Small intestine (tissue), 7 donors: ENCODE data around the gene SNX30. TPM values are rescaled to one million over a fixed set of nuclear protein-coding genes. Genes with fewer than 3 reads are reported as not detected.

Source experiments
- DNase-seq, 2 donors: peaks; one replicate each; pipeline versions ENCODE4 v3.0.0 to v3.0.0-alpha.2; 2013
- FAIRE-seq: peaks from 2 replicates; lab custom pipeline; 2012; peaks lifted over from hg19 to GRCh38; lab: Jason Lieb, UNC
- H3K27ac ChIP-seq, 3 donors: one replicate each; pipeline ENCODE4 v1.5.1; 2013; ENCODE audit warnings: low read length in 2 of 3, mild to moderate bottlenecking in 2 of 3, control low read depth in 1 of 3, inconsistent platforms in 1 of 3, low read depth in 1 of 3, moderate library complexity in 1 of 3
- H3K27me3 ChIP-seq, 3 donors: one replicate each; pipeline ENCODE4 v1.6.1; 2013; ENCODE audit warnings: low read length in 3 of 3, inconsistent platforms in 1 of 3; ENCODE audit not compliant: control insufficient read depth in 3 of 3, insufficient read depth in 3 of 3
- H3K36me3 ChIP-seq, 3 donors: one replicate each; pipeline ENCODE4 v1.6.1; 2013; ENCODE audit warnings: low read length in 3 of 3, inconsistent platforms in 1 of 3, low read depth in 1 of 3, mild to moderate bottlenecking in 1 of 3, moderate library complexity in 1 of 3; ENCODE audit not compliant: control insufficient read depth in 3 of 3, insufficient read depth in 2 of 3
- H3K4me1 ChIP-seq, 3 donors: one replicate each; pipeline ENCODE4 v1.6.1; 2013; ENCODE audit warnings: low read length in 2 of 3, inconsistent platforms in 1 of 3, low read depth in 1 of 3, mild to moderate bottlenecking in 1 of 3, moderate library complexity in 1 of 3; ENCODE audit not compliant: control insufficient read depth in 3 of 3, insufficient read depth in 2 of 3
- H3K4me3 ChIP-seq, 3 donors: one replicate each; pipeline ENCODE4 v1.5.1; 2013; ENCODE audit warnings: low read length in 3 of 3, control low read depth in 1 of 3, inconsistent platforms in 1 of 3, low read depth in 1 of 3, mild to moderate bottlenecking in 1 of 3, moderate library complexity in 1 of 3
- H3K9me3 ChIP-seq, 2 donors: one replicate each; pipeline ENCODE4 v1.6.1; 2013; ENCODE audit warnings: low read depth in 1 of 2, low read length in 1 of 2; ENCODE audit not compliant: control insufficient read depth in 2 of 2, insufficient read depth in 1 of 2
- WGBS, 3 donors: extraction: QIAGEN DNeasy Blood & Tissue Kit; methylation state at CpG; one replicate each; pipeline ENCODE4 v1.1.7; 2013; 5-methylcytosine and 5-hydroxymethylcytosine counted together
- polyA plus RNA-seq, 4 donors: library from polyadenylated mRNA; stranded (reverse) in 3 of 4; unstranded in 1 of 4; fragments of 200-250 nt in 3 of 4; fragments of 120-200 nt in 1 of 4; gene quantifications; one replicate each; pipeline versions ENCODE4 v1.2.1 to v1.2.3, GENCODE V29; 2013
- donor health status: healthy with polysubstance abuse.
- donor health status: control.
- donor health status: control.
- donor health status: Bipolar disorder and iron deficiency.
- donor health status: healthy.

The SNX30 gene
- polyA plus RNA-seq, 4 donors: 5.1 to 24.9 (median 6.8) TPM

DNA sequence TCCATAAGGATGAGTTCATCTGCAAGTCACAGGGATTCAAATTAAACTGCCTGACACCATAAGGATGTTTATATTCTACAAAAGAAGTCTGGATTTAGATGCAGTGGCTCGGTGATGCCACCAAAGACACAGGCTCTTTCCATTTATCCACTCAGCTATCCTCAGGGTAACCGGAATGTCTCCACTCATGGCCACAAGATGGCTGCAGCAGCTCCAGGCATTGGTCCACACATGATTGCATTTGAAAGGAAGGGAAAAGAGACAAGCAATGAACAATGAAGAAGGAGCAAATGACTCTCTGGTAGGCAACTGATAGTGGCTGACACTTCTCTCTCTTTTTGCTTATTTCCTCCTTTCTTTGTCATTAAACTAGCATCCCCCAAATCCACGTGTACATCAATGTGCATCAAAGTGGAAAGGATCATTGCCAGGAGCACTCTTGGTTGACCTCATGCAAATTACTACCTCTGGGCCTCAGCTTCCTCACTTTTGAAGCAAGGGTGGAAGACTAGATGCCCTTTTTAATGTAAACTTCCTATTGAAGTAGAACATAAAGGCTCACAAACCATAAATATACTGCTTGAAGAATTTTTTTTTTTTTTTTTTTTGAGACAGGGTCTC is 7.2 kb upstream of the SNX30 start:
- H3K4me1 ChIP-seq: peaks cover 0 to 8% (median 0%) of the 10 kb centered on the region in 3 donors
- no peaks in the 10 kb centered on the region for H3K9me3 ChIP-seq
- FAIRE-seq: no peak
- H3K27me3 ChIP-seq: no peaks in the 10 kb centered on the region
- DNase-seq: no peak
- 82 to 92% (median 90%) methylated on average over 3 of the region's 3 CpGs for WGBS, 3 donors
- H3K4me3 ChIP-seq: no peak overlapping the region
- no peak overlapping the region for H3K27ac ChIP-seq
- no peaks in the 10 kb centered on the region for H3K36me3 ChIP-seq

DNA sequence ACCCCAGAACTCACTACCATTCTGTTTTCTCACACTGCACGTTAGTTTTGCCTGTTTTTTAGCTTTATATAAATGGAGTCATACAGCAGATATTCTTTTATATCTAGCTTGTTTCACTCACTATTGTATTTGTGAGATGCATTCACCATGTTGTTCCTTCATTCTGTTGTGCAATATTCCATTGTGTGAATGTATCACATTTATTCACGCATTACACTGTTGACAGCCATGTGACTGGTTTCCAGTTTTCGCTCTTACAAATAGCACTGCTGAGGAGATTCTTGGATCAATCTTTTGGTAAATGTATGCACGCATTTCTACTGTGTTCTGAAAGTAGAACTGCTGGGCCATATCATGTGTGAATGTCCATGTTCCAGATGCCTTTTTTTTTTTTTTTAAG is 6.4 kb upstream of the SNX30 start:
- FAIRE-seq: no peak
- DNase-seq: no peak
- Histone ChIP-seq H3K27ac (no peak overlapping the region), H3K4me1 (peaks cover 0 to 3% (median 0%) of the 10 kb centered on the region in 3 donors), H3K9me3 (no peaks in the 10 kb centered on the region), H3K36me3 (no peaks in the 10 kb centered on the region), H3K27me3 (no peaks in the 10 kb centered on the region), H3K4me3 (no peak overlapping the region)
- 79 to 87% (median 81%) methylated on average over 4 of the region's 4 CpGs for WGBS, 3 donors

- WGBS, 3 donors: 83 to 89% (median 89%) methylated on average over 7 of the region's 7 CpGs
- Histone ChIP-seq H3K9me3 (no peaks in the 10 kb centered on the region), H3K4me3 (no peak overlapping the region), H3K27ac (no peak overlapping the region), H3K36me3 (no peaks in the 10 kb centered on the region), H3K4me1 (peaks cover 0 to 19% (median 2%) of the 10 kb centered on the region in 3 donors), H3K27me3 (no peaks in the 10 kb centered on the region)
- no peak for DNase-seq
- FAIRE-seq: no peak
These were observed 3.5 kb upstream of the SNX30 start for GRCh38 chr9:112747094-112747493.

- Histone ChIP-seq H3K27ac (peak overlapping the region; percentile 47 to 81 (median 78)), H3K27me3 (no peaks in the 10 kb centered on the region), H3K4me3 (peak overlapping the region; percentile 87 to 91 (median 88)), H3K4me1 (peaks cover 6 to 46% (median 13%) of the 10 kb centered on the region in 3 donors), H3K9me3 (no peaks in the 10 kb centered on the region), H3K36me3 (no peaks in the 10 kb centered on the region)
- WGBS, 3 donors: 0 to 1% (median 1%) methylated on average over 5 to 50 of the region's 50 CpGs
- FAIRE-seq: no peak
- DNase-seq: no peak
These were observed 150 bp downstream of the SNX30 start for GRCh38 chr9:112750764-112751055.

DNA sequence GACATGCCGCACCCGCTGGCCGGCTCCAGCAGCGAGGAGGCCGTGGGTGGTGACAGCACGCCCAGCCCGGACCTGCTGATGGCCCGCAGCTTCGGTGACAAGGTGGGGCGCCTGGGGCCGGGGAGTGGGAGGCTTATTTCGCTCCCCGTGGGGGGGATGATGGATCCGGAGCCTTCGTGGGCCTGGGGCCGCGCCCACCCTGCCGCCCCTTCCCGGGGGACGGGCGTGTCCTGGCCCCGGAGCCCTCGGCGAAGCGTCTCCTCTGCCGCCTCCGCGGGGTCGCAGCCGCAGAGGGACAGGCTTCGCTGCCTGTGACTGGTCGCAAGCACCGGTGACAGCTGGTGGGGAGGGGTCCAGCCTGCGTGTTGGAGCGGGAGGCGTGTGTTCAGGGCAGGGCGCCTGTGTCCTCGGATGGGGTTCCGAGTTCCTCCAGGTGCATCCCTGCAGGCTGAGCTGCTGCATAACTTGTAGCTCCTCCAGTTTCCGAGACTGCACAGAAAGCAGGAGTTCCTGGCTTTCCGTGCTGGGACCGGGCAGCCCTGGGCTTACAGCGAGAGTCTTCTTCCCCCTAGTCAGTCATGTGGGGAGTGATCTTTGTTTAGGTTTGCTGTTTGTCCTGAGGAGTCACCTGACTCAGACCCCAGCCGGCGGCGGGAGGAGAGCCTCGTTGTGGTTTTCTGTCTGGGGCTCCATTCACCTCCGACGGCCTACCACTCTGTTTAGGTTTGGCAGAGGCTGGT is 666 bp downstream of the SNX30 start:
- no peak for FAIRE-seq
- Histone ChIP-seq H3K4me3 (peak overlapping the region; percentile 87 to 91 (median 88)), H3K9me3 (no peaks in the 10 kb centered on the region), H3K36me3 (no peaks in the 10 kb centered on the region), H3K27me3 (no peaks in the 10 kb centered on the region), H3K27ac (peak overlapping the region; percentile 47 to 81 (median 78)), H3K4me1 (peaks cover 8 to 50% (median 13%) of the 10 kb centered on the region in 3 donors)
- peak; percentile 59 to 74 for DNase-seq
- WGBS, 3 donors: 0 to 1% (median 1%) methylated on average over 27 to 49 of the region's 49 CpGs

GRCh38 chr9:112752334-112753125 is 2.0 kb downstream of the SNX30 start:
- no peaks in the 10 kb centered on the region for H3K27me3 ChIP-seq
- WGBS, 3 donors: 79 to 83% (median 81%) methylated on average over 6 of the region's 6 CpGs
- DNase-seq (no peak), FAIRE-seq (no peak)
- no peak overlapping the region for H3K27ac ChIP-seq
- no peaks in the 10 kb centered on the region for H3K36me3 ChIP-seq
- no peaks in the 10 kb centered on the region for H3K9me3 ChIP-seq
- H3K4me3 ChIP-seq: peak overlapping the region in 2 of 3 donors; percentile 88 to 91
- peaks cover 8 to 52% (median 13%) of the 10 kb centered on the region in 3 donors for H3K4me1 ChIP-seq

- Histone ChIP-seq H3K36me3 (peaks cover 0 to 7% (median 0%) of the 10 kb centered on the region in 3 donors), H3K27ac (no peak overlapping the region), H3K4me3 (no peak overlapping the region), H3K27me3 (no peaks in the 10 kb centered on the region), H3K4me1 (peaks cover 8 to 52% (median 13%) of the 10 kb centered on the region in 3 donors), H3K9me3 (no peaks in the 10 kb centered on the region)
- DNase-seq (no peak), FAIRE-seq (no peak)
- 78 to 94% (median 82%) methylated on average over 2 of the region's 2 CpGs for WGBS, 3 donors
These were observed 3.2 kb downstream of the SNX30 start for GRCh38 chr9:112753725-112754124.

DNA sequence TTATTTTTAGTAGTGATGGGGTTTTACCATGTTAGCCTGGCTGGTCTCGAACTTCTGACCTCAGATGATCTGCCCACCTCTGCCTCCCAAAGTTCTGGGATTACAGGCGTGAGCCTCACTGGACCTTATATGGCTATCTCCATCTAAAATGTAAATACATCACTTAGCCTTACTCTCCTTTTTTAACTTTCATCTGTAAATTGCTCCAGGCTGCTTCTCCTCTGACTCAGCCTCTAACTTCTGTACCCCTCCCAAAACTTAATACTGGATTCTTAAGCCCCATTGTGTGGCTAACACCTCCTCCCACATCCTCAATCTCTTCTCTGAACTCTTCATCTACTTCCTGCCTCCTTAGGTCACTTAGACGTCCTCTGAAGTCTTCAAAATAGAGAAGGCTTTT is 4.0 kb downstream of the SNX30 start:
- Histone ChIP-seq H3K36me3 (peaks cover 0 to 14% (median 0%) of the 10 kb centered on the region in 3 donors), H3K27ac (peak overlapping the region in 1 of 3 donors; percentile 5), H3K4me1 (peaks cover 8 to 44% (median 13%) of the 10 kb centered on the region in 3 donors), H3K9me3 (no peaks in the 10 kb centered on the region), H3K27me3 (no peaks in the 10 kb centered on the region), H3K4me3 (no peak overlapping the region)
- 48 to 63% (median 56%) methylated on average over 3 of the region's 3 CpGs for WGBS, 3 donors
- no peak for FAIRE-seq
- DNase-seq: no peak
